Gastroesophageal sphincter (tissue), 4 donors: Measurements from ENCODE around the gene PYY. TPM values are rescaled to one million over a fixed set of nuclear protein-coding genes. Genes with fewer than 3 reads are reported as not detected.

ENCODE experiments used
- ATAC-seq: fragments of 150-250 bp; one replicate; pipeline ENCODE4 v1.9.1; 2016; ENCODE audit warnings: mild to moderate bottlenecking, moderate library complexity
- H3K27ac ChIP-seq, 4 donors: fragments of 200-600 bp; sonication (generic) in 3 of 4; 1 replicate in 3 of 4; 2 replicates in 1 of 4; pipeline ENCODE4 v1.5.1; 2016 to 2019
- H3K27me3 ChIP-seq: fragments of 200-600 bp; sonication (generic); one replicate; pipeline ENCODE4 v1.5.1; 2019
- H3K36me3 ChIP-seq, 2 donors: fragments of 200-600 bp; sonication (generic); one replicate each; pipeline ENCODE4 v1.5.1; 2019; ENCODE audit warnings: control low read depth in 1 of 2
- H3K4me1 ChIP-seq, 3 donors: fragments of 200-600 bp; sonication (generic); 1 replicate in 2 of 3; 2 replicates in 1 of 3; pipeline ENCODE4 v1.5.1; 2016 to 2019; ENCODE audit warnings: control low read depth in 2 of 3
- H3K4me3 ChIP-seq, 2 donors: fragments of 200-600 bp; sonication (generic); one replicate each; pipeline ENCODE4 v1.5.1; 2019; ENCODE audit warnings: mild to moderate bottlenecking in 1 of 2, moderate library complexity in 1 of 2
- H3K9me3 ChIP-seq, 3 donors: fragments of 200-600 bp; sonication (generic); one replicate each; pipeline ENCODE4 v1.5.1; 2017 to 2019; ENCODE audit warnings: control low read depth in 2 of 3
- EP300 ChIP-seq: sonication (generic); formaldehyde crosslinking; IDR thresholded peaks from one replicate; pipeline ENCODE4 v1.6.1; 2017; ENCODE audit warnings: antibody characterized with exemption, mild to moderate bottlenecking
- POLR2A ChIP-seq, 2 donors: fragments of 450-650 bp; IDR thresholded peaks; one replicate each; pipeline ENCODE4 v1.6.1; 2017; ENCODE audit warnings: antibody characterized with exemption in 2 of 2, mild to moderate bottlenecking in 2 of 2, moderate library complexity in 1 of 2
- POLR2AphosphoS5 ChIP-seq: sonication (generic); formaldehyde crosslinking; IDR thresholded peaks from one replicate; pipeline ENCODE4 v1.6.1; 2017; ENCODE audit warnings: antibody characterized with exemption
- WGBS, 2 donors: methylation state at CpG; one replicate each; pipeline ENCODE4 v1.1.5; 2018; ENCODE audit warnings: low coverage in 1 of 2; 5-methylcytosine and 5-hydroxymethylcytosine counted together
- total RNA-seq, 4 donors: library from RNA; depleted of rRNA; stranded (reverse); fragments of >200 nt; gene quantifications; one replicate each; pipeline ENCODE4 v1.1.0, GENCODE V29; 2016
- TF ChIP-seq, protein P1 (sequence below), 4 experiments: fragments of 200-600 bp in 2 of 4; fragments of 450-650 bp in 2 of 4; sonication (generic) in 1 of 4; IDR thresholded peaks; one replicate each; pipeline ENCODE4 v1.5.1; 2017 to 2019; ENCODE audit warnings: antibody characterized with exemption in 4 of 4, mild to moderate bottlenecking in 2 of 4, moderate library complexity in 2 of 4

PYY gene
- total RNA-seq, 4 donors from 2014 or later, result not detected

DNA sequence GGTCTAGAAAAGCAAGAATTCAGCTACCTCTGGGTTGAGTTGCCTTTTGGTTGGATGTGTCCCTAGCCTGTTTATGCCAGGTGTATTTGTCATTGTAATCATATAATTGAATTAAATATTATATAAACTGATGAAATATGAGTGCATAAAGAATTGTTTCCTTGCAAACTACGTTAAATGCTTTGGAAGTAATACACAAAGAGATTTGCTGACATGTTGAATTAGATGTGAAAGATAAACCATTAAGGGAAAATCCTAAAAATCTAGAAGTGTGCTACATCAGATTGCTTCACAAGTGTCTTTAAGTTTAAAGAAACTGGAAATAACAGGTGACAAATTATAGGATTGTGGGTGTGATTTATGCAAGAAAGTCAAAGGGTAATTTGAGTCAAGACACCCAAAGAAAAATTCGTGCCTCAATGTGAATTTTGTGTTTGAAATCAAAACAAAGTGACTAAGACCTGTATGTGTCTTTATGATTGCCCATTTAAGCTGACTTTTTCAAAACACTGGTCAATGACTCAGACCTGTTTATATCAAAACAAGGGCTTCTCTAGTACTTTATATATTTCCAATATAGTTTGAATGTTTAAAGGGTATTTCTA, 5.1 kb upstream of the PYY start:
- ATAC-seq, result no peak
- 56 to 57% methylated on average over 2 of the region's 2 CpGs for WGBS, 2 donors
- Histone ChIP-seq H3K4me3 (no peak overlapping the region), H3K27ac (no peak overlapping the region), H3K9me3 (no peaks in the 10 kb centered on the region), H3K4me1 (no peaks in the 10 kb centered on the region), H3K36me3 (no peaks in the 10 kb centered on the region), H3K27me3 (peaks cover 71% of the 10 kb centered on the region)
- TF ChIP-seq POLR2AphosphoS5, result no peak
- no peak for TF ChIP-seq EP300
- TF ChIP-seq POLR2A (IDR thresholded peaks at IDR 0.05), result no peak
- TF ChIP-seq, protein P1, sequence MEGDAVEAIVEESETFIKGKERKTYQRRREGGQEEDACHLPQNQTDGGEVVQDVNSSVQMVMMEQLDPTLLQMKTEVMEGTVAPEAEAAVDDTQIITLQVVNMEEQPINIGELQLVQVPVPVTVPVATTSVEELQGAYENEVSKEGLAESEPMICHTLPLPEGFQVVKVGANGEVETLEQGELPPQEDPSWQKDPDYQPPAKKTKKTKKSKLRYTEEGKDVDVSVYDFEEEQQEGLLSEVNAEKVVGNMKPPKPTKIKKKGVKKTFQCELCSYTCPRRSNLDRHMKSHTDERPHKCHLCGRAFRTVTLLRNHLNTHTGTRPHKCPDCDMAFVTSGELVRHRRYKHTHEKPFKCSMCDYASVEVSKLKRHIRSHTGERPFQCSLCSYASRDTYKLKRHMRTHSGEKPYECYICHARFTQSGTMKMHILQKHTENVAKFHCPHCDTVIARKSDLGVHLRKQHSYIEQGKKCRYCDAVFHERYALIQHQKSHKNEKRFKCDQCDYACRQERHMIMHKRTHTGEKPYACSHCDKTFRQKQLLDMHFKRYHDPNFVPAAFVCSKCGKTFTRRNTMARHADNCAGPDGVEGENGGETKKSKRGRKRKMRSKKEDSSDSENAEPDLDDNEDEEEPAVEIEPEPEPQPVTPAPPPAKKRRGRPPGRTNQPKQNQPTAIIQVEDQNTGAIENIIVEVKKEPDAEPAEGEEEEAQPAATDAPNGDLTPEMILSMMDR (IDR thresholded peaks at IDR 0.05), result no peak

DNA sequence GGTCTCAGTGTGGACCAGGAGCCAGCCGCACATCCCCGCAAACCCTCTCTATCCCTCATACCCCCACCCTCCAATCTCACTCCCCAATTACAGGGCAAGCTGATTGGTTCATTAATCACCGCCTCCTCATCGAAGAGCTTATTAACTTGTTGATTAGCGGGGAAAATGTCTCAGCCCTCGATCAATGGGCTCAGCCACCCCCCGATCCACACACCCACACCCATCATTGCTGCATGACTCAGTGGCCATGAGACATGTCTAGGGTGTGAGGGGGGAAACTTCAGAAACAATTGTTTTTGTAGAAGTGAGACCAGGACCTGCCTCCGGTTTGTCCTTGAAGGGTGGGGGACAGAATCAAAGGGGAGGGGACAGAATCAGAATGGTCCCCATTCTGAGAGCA, 2.5 kb upstream of the PYY start:
- Histone ChIP-seq H3K4me3 (no peak overlapping the region), H3K27me3 (peaks cover 83% of the 10 kb centered on the region), H3K9me3 (no peaks in the 10 kb centered on the region), H3K4me1 (peaks cover 0 to 18% (median 7%) of the 10 kb centered on the region in 3 donors), H3K36me3 (no peaks in the 10 kb centered on the region), H3K27ac (no peak overlapping the region)
- no peak for TF ChIP-seq EP300
- 74 to 100% methylated on average over 1 to 6 of the region's 8 CpGs for WGBS, 2 donors
- ATAC-seq, result no peak

DNA sequence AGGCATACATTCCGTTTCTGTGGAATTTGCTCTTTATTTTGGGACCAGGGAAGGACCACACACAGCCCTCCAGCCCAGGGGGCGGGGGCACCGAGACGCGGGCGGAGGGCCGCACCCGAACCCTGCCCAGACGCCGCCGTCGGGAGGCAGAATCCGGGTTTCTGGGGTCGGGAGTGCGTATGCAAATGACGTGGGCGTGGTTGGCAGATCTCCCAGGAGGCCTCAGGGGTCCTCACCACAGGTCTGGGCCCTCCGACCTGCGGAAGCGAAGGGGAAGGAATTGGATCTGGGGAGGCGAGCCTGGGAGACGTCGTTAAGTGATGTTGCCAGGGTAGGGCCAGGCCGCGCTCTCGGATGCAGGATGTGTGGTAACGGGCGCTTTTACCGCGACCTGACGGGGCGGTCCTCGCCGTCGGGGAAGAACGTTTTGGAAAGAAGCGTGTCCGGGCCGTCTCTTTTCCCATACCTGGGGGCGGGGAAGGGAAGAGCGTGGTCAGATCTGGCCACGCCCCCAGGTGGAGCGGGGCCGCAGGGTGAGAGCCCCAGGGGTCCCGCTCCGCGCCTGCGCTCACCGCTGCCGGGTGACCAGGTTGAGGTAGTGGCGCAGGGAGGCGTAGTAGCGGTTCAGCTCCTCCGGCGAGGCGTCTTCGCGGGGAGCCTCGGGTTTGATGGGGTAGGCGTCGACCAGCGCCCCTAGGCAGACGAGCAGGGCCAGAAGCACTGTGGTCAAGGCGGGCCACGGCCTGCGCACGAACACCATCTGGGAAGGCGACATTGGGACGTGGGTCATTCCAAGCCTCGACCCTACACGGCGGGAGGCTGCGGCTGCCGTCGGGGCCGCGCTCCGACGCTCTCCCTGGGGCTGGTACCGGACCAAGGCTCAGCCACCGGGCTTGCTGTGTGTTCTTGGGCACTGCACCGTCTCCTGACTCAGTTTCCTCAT, 745 bp downstream of the PYY start:
- ATAC-seq, result no peak
- Histone ChIP-seq H3K27ac (no peak overlapping the region), H3K36me3 (no peaks in the 10 kb centered on the region), H3K27me3 (peaks cover 96% of the 10 kb centered on the region), H3K9me3 (no peaks in the 10 kb centered on the region), H3K4me1 (peaks cover 0 to 18% (median 7%) of the 10 kb centered on the region in 3 donors), H3K4me3 (peak overlapping the region in 1 of 2 donors; percentile 6)
- 1 to 10% methylated on average over 7 to 16 of the region's 82 CpGs for WGBS, 2 donors
- TF ChIP-seq EP300 (no peak), POLR2A (IDR thresholded peaks at IDR 0.05) (no peak), POLR2AphosphoS5 (no peak)
- TF ChIP-seq, protein P1 (IDR thresholded peaks at IDR 0.05), result no peak

DNA sequence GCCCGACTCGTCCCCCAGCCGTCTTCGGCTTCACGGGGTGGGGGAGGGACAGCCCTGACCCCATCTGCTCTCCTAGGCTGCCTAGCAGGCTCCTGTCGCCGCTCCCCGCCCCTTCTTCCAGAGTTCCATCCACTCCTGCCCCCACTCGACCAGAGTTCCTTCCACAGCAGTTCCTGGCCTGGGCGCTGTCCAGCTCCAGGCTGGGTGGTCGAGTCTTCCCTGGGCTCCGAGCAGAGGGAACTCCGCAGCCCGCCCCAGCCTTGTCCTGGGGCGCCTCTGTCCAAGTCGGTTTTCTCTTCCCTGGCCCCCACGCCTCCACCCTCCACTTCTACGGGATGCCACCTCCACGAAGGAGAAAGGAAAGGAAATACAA, 1.4 kb downstream of the PYY start:
- no peak for ATAC-seq

DNA sequence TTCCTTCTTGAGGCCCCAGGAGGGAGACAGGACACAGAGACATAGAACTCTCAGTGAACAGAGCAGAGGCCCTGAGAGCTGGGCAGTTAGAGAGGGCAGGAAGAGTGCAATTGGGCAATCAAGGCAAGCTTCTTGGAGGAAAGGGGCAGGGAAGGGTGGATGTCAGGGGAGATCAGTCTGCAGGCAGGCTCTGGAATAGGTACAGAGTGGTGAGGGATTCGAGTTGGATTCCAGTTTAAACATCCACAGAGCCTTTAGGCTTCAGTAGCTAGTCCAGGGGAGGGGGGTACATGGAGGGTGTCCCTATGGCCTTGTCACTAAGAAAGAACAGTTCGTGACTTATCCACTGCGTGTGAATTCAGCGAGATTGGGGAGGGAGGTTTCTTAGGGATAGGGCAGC, 2.0 kb downstream of the PYY start:
- Histone ChIP-seq H3K9me3 (no peaks in the 10 kb centered on the region), H3K4me1 (peaks cover 0 to 18% (median 7%) of the 10 kb centered on the region in 3 donors), H3K27ac (no peak overlapping the region), H3K27me3 (peaks cover 100% of the 10 kb centered on the region), H3K36me3 (no peaks in the 10 kb centered on the region), H3K4me3 (no peak overlapping the region)
- WGBS, 2 donors, result 52 to 74% methylated on average over 4 of the region's 4 CpGs
- no peak for TF ChIP-seq POLR2A (IDR thresholded peaks at IDR 0.05)
- no peak for TF ChIP-seq EP300
- no peak for TF ChIP-seq POLR2AphosphoS5
- TF ChIP-seq, protein P1 (IDR thresholded peaks at IDR 0.05), result no peak
- ATAC-seq, result no peak

More for the DNA sequence above, 1.4 kb downstream of the PYY start:
- TF ChIP-seq EP300, result no peak
- TF ChIP-seq, protein P1 (IDR thresholded peaks at IDR 0.05), result no peak
- TF ChIP-seq POLR2AphosphoS5, result no peak
- TF ChIP-seq POLR2A (IDR thresholded peaks at IDR 0.05), result no peak
- WGBS, 2 donors, result 0 to 22% methylated on average over 2 to 8 of the region's 19 CpGs
- Histone ChIP-seq H3K27ac (no peak overlapping the region), H3K27me3 (peaks cover 99% of the 10 kb centered on the region), H3K4me1 (peaks cover 0 to 18% (median 7%) of the 10 kb centered on the region in 3 donors), H3K36me3 (no peaks in the 10 kb centered on the region), H3K9me3 (no peaks in the 10 kb centered on the region), H3K4me3 (peak overlapping the region in 1 of 2 donors; percentile 6)
